Mononuclear cell (primary cell): ENCODE results near the gene ARL16. TPM values are rescaled to one million over a fixed set of nuclear protein-coding genes. Genes with fewer than 3 reads are reported as not detected.
A peak's percentile ranks its signal among the peaks of the same experiment; 100 is the strongest.
"Not testable (repeated sequence)": the region's sequence is repeated elsewhere in the genome, so short reads cannot be mapped to it uniquely, and the experiment has no call there.

Experiments
- H3K27me3 ChIP-seq: 2 replicates; pipeline ENCODE4 v1.6.0; 2011; ENCODE audit warnings: low read length, control low read depth; ENCODE audit not compliant: insufficient read depth
- H3K4me1 ChIP-seq: 2 replicates; pipeline ENCODE4 v1.5.1; 2011; ENCODE audit warnings: mild to moderate bottlenecking, low read length, control low read depth; ENCODE audit not compliant: insufficient read depth
- H3K4me3 ChIP-seq: 2 replicates; pipeline ENCODE4 v1.5.1; 2011; ENCODE audit warnings: mild to moderate bottlenecking, low read length, moderate library complexity
- H3K9me3 ChIP-seq: 2 replicates; pipeline ENCODE4 v1.5.1; 2011; ENCODE audit warnings: low read depth, mild to moderate bottlenecking, control low read depth, low read length
- total RNA-seq: library from RNA; depleted of rRNA; stranded (reverse); fragments of >200 nt; gene quantifications from one replicate; pipeline ENCODE4 v1.2.3, GENCODE V29; 2012

ARL16 gene
- total RNA-seq, 1 donor = 15.5 TPM

- peaks cover 2% of the 10 kb centered on the region for H3K4me1 ChIP-seq
- no peaks in the 10 kb centered on the region for H3K27me3 ChIP-seq
- no peak overlapping the region for H3K4me3 ChIP-seq
- no peaks in the 10 kb centered on the region for H3K9me3 ChIP-seq
Measured at GRCh38 chr17:81690549-81690948, 7.0 kb upstream of the ARL16 start.

GRCh38 chr17:81690066-81690465 lies 6.5 kb upstream of the ARL16 start:
- H3K9me3 ChIP-seq = no peaks in the 10 kb centered on the region
- no peak overlapping the region for H3K4me3 ChIP-seq
- H3K27me3 ChIP-seq = no peaks in the 10 kb centered on the region
- H3K4me1 ChIP-seq = peaks cover 6% of the 10 kb centered on the region

GRCh38 chr17:81688616-81689015 lies 5.0 kb upstream of the ARL16 start:
- H3K4me3 ChIP-seq = no peak overlapping the region
- H3K27me3 ChIP-seq = no peaks in the 10 kb centered on the region
- no peaks in the 10 kb centered on the region for H3K9me3 ChIP-seq
- peaks cover 16% of the 10 kb centered on the region for H3K4me1 ChIP-seq

- Histone ChIP-seq H3K27me3 (no peaks in the 10 kb centered on the region), H3K4me3 (no peak overlapping the region), H3K4me1 (peaks cover 19% of the 10 kb centered on the region), H3K9me3 (no peaks in the 10 kb centered on the region)
Measured at GRCh38 chr17:81687770-81688541, 4.4 kb upstream of the ARL16 start.

GRCh38 chr17:81686614-81687013 lies 3.0 kb upstream of the ARL16 start:
- H3K27me3 ChIP-seq = no peaks in the 10 kb centered on the region
- H3K4me1 ChIP-seq = peaks cover 26% of the 10 kb centered on the region
- H3K4me3 ChIP-seq = no peak overlapping the region
- H3K9me3 ChIP-seq = no peaks in the 10 kb centered on the region

GRCh38 chr17:81685108-81685507 lies 1.5 kb upstream of the ARL16 start:
- Histone ChIP-seq H3K9me3 (no peaks in the 10 kb centered on the region), H3K4me3 (no peak overlapping the region), H3K4me1 (peaks cover 26% of the 10 kb centered on the region), H3K27me3 (no peaks in the 10 kb centered on the region)

GRCh38 chr17:81684442-81684911 lies 880 bp upstream of the ARL16 start:
- Histone ChIP-seq H3K9me3 (no peaks in the 10 kb centered on the region), H3K4me3 (peak overlapping the region; percentile 78), H3K27me3 (no peaks in the 10 kb centered on the region), H3K4me1 (peaks cover 26% of the 10 kb centered on the region)

GRCh38 chr17:81683208-81683583 lies 401 bp downstream of the ARL16 start:
- H3K4me1 ChIP-seq = peaks cover 26% of the 10 kb centered on the region
- no peaks in the 10 kb centered on the region for H3K9me3 ChIP-seq
- no peaks in the 10 kb centered on the region for H3K27me3 ChIP-seq
- H3K4me3 ChIP-seq = peak overlapping the region; percentile 78

GRCh38 chr17:81682565-81683207 lies 911 bp downstream of the ARL16 start:
- H3K4me1 ChIP-seq = peaks cover 26% of the 10 kb centered on the region
- H3K4me3 ChIP-seq = peak overlapping the region; percentile 78
- H3K27me3 ChIP-seq = no peaks in the 10 kb centered on the region
- H3K9me3 ChIP-seq = no peaks in the 10 kb centered on the region

- H3K4me3 ChIP-seq = no peak overlapping the region
- H3K9me3 ChIP-seq = no peaks in the 10 kb centered on the region
- H3K27me3 ChIP-seq = no peaks in the 10 kb centered on the region
- H3K4me1 ChIP-seq = peaks cover 26% of the 10 kb centered on the region
Measured at GRCh38 chr17:81681672-81682071, 1.9 kb downstream of the ARL16 start.

- Histone ChIP-seq H3K9me3 (no peaks in the 10 kb centered on the region), H3K4me1 (peaks cover 21% of the 10 kb centered on the region), H3K27me3 (no peaks in the 10 kb centered on the region), H3K4me3 (no peak overlapping the region)
Measured at GRCh38 chr17:81680150-81680549, 3.4 kb downstream of the ARL16 start.

GRCh38 chr17:81676906-81677305 lies 6.7 kb downstream of the ARL16 start:
- Histone ChIP-seq H3K27me3 (no peaks in the 10 kb centered on the region), H3K4me1 (no peaks in the 10 kb centered on the region), H3K4me3 (no peak overlapping the region), H3K9me3 (no peaks in the 10 kb centered on the region)

GRCh38 chr17:81675515-81676221 lies 7.9 kb downstream of the ARL16 start:
- not testable (repeated sequence) for H3K4me1 ChIP-seq, H3K9me3 ChIP-seq, H3K4me3 ChIP-seq, H3K27me3 ChIP-seq

GRCh38 chr17:81673561-81674258 lies 9.9 kb downstream of the ARL16 start:
- Histone ChIP-seq H3K9me3 (no peaks in the 10 kb centered on the region), H3K4me1 (no peaks in the 10 kb centered on the region), H3K4me3 (no peak overlapping the region), H3K27me3 (no peaks in the 10 kb centered on the region)

GRCh38 chr17:81672954-81673353 lies 10.6 kb downstream of the ARL16 start:
- H3K4me1 ChIP-seq = peaks cover 7% of the 10 kb centered on the region

More at GRCh38 chr17:81672954-81673353, 10.6 kb downstream of the ARL16 start:
- no peak overlapping the region for H3K4me3 ChIP-seq
- H3K9me3 ChIP-seq = no peaks in the 10 kb centered on the region
- H3K27me3 ChIP-seq = no peaks in the 10 kb centered on the region
